Spleen (tissue), 11 donors: ENCODE measurements around the gene SCNN1A. TPM values are rescaled to one million over a fixed set of nuclear protein-coding genes. Genes with fewer than 3 reads are reported as not detected.

Experiments
- DNase-seq: peaks from one replicate; pipeline ENCODE4 v3.0.0-alpha.2; 2020
- H3K27ac ChIP-seq, 8 donors: fragments of 200-600 bp; sonication (generic) in 7 of 8; 1 replicate in 4 of 8; 2 replicates in 4 of 8; pipeline versions ENCODE4 v1.5.0 to v1.8.0; 2016 to 2021; ENCODE audit warnings: inconsistent platforms in 4 of 8, mild to moderate bottlenecking in 4 of 8, moderate library complexity in 1 of 8
- H3K27me3 ChIP-seq, 7 donors: fragments of 200-600 bp; sonication (generic) in 6 of 7; replicated peaks in 1 of 7; 1 replicate in 4 of 7; 2 replicates in 3 of 7; pipeline versions ENCODE4 v1.5.0 to v1.8.0; 2016 to 2021; ENCODE audit warnings: inconsistent platforms in 3 of 7, mild to moderate bottlenecking in 1 of 7
- H3K36me3 ChIP-seq, 6 donors: fragments of 200-600 bp; sonication (generic) in 5 of 6; 1 replicate in 4 of 6; 2 replicates in 2 of 6; pipeline versions ENCODE4 v1.5.0 to v1.8.0; 2016 to 2021; ENCODE audit warnings: inconsistent platforms in 2 of 6
- H3K4me1 ChIP-seq, 6 donors: fragments of 200-600 bp; sonication (generic) in 5 of 6; 1 replicate in 3 of 6; 2 replicates in 3 of 6; pipeline versions ENCODE4 v1.5.0 to v1.8.0; 2016 to 2021; ENCODE audit warnings: inconsistent platforms in 3 of 6
- H3K4me3 ChIP-seq, 8 donors: fragments of 200-600 bp; sonication (generic) in 7 of 8; 1 replicate in 4 of 8; 2 replicates in 4 of 8; pipeline versions ENCODE4 v1.5.0 to v1.8.0; 2016 to 2021; ENCODE audit warnings: inconsistent platforms in 4 of 8, mild to moderate bottlenecking in 4 of 8, moderate library complexity in 2 of 8
- H3K9me3 ChIP-seq, 8 donors: fragments of 200-600 bp; sonication (generic) in 7 of 8; 1 replicate in 4 of 8; 2 replicates in 4 of 8; pipeline versions ENCODE4 v1.5.0 to v1.8.0; 2016 to 2021; ENCODE audit warnings: inconsistent platforms in 4 of 8
- POLR2A ChIP-seq, 3 donors: fragments of 450-650 bp; IDR thresholded peaks; one replicate each; pipeline ENCODE4 v1.5.1; 2017; ENCODE audit warnings: antibody characterized with exemption in 3 of 3, mild to moderate bottlenecking in 1 of 3
- POLR2AphosphoS5 ChIP-seq, 3 donors: sonication (generic); formaldehyde crosslinking; IDR thresholded peaks; one replicate each; pipeline ENCODE4 v1.5.1; 2017; ENCODE audit warnings: antibody characterized with exemption in 3 of 3
- WGBS, 5 donors: extraction: QIAGEN DNeasy Blood & Tissue Kit in 3 of 5; methylation state at CpG; one replicate each; pipeline versions ENCODE4 v1.1.5 to v1.1.7; 2013 to 2018; 5-methylcytosine and 5-hydroxymethylcytosine counted together
- intact Hi-C: fragments of 100-400 bp; cut with DNase I; formaldehyde crosslinking; loops from one replicate; pipeline ENCODE4 v1.15.0; 2023; ENCODE audit warnings: low total_unique reads
- polyA plus RNA-seq, 3 donors: library from polyadenylated mRNA; stranded (reverse); fragments of 200-250 nt; gene quantifications; one replicate each; pipeline ENCODE4 v1.2.1, GENCODE V29; 2013
- total RNA-seq, 7 donors: library from RNA; depleted of rRNA in 3 of 7; stranded (reverse); fragments of >200 nt in 3 of 7; fragmentation: NEBNext Ultra II Directional in 4 of 7; extraction: Animal tissue kit (Norgen Biotek cat#: 25700) in 4 of 7; gene quantifications; one replicate each; pipeline versions ENCODE4 v1.1.0 to v1.2.1, GENCODE V29; 2016 to 2021
- TF ChIP-seq, protein P1 (sequence below), 11 experiments: fragments of 200-600 bp in 7 of 11; fragments of 450-650 bp in 4 of 11; sonication (generic) in 4 of 11; IDR thresholded peaks in 8 of 11; conservative IDR thresholded peaks in 3 of 11; 1 replicate in 7 of 11; 2 replicates in 4 of 11; pipeline versions ENCODE4 v1.4.0 to v1.8.0; 2016 to 2021; ENCODE audit warnings: antibody characterized with exemption in 11 of 11, inconsistent platforms in 4 of 11, mild to moderate bottlenecking in 1 of 11
- donor health status: healthy with polysubstance abuse.
- donor health status: DM: no; HTN: no; CAD: no; lungs with moderate emphysema.
- donor health status: DM: no; HTN: no; CAD: no.
- donor health status: Bipolar disorder and iron deficiency.
- donor health status: healthy.
- donor health status: DM: no; HTN: no; CAD: no.
- donor health status: DM: yes; HTN: yes; CAD: no.

SCNN1A gene
- total and polyA plus RNA-seq, 10 donors: 0.17 to 8.6 (median 1.4) TPM

DNA sequence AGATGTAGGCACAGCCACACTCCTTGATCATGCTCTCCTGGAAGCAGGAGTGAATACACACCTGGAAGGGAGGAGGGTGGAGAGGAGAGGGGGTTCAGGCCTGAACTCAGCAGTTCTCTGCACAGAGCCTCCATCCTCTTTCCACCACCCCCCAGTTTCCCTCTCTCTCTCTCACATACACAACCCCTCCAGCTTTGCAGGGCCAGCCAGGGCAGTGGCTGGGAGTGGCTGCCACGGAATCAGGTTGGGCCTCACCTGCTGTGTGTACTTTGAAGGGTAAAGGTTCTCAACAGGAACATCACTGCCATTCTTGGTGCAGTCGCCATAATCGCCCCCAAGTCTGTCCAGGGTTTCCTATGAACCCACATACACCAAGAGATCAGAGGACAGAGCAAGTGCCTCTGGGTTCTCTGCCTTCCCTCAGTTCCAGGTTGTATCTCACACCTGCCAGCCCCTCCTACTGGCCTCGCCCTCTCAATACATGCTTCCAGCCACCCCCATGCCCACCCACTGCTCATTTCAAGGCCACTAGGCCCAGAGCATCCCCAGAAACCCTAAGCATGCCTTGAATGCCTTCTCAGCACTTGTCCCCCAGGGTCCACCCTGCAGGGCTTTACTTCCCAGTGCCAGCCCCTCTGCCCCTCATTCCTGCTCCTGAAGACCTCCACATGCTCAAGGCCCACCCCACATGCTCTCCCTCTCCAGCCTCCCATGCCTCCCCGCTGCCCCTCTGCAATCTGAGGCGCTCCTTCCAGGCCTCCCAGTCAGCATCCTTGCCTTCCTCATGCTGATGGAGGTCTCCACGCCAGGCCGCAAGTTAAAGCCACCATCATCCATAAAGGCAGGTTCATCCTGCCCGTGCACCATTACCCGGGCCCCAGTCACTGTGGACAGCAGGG lies 20.6 kb downstream of the SCNN1A start:
- intact Hi-C loops: no loop called here
- WGBS, 5 donors: 87 to 97% (median 94%) methylated on average over 10 of the region's 10 CpGs
- TF ChIP-seq POLR2AphosphoS5 (IDR thresholded peaks at IDR 0.05) (no peak), POLR2A (IDR thresholded peaks at IDR 0.05) (no peak)
- TF ChIP-seq, protein P1, sequence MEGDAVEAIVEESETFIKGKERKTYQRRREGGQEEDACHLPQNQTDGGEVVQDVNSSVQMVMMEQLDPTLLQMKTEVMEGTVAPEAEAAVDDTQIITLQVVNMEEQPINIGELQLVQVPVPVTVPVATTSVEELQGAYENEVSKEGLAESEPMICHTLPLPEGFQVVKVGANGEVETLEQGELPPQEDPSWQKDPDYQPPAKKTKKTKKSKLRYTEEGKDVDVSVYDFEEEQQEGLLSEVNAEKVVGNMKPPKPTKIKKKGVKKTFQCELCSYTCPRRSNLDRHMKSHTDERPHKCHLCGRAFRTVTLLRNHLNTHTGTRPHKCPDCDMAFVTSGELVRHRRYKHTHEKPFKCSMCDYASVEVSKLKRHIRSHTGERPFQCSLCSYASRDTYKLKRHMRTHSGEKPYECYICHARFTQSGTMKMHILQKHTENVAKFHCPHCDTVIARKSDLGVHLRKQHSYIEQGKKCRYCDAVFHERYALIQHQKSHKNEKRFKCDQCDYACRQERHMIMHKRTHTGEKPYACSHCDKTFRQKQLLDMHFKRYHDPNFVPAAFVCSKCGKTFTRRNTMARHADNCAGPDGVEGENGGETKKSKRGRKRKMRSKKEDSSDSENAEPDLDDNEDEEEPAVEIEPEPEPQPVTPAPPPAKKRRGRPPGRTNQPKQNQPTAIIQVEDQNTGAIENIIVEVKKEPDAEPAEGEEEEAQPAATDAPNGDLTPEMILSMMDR (IDR thresholded peaks at IDR 0.05 in 8 of 11, conservative IDR thresholded peaks at IDR 0.05 in 3 of 11): no peak
- no peak overlapping the region for H3K4me3 ChIP-seq
- H3K36me3 ChIP-seq: no peaks in the 10 kb centered on the region
- DNase-seq: no peak
- peaks cover 7 to 82% (median 31%) of the 10 kb centered on the region in 6 donors for H3K4me1 ChIP-seq
- H3K27me3 ChIP-seq: peaks cover 0 to 27% (median 0%) of the 10 kb centered on the region in 7 donors
- H3K27ac ChIP-seq: peak overlapping the region in 1 of 8 donors; percentile 74
- no peaks in the 10 kb centered on the region for H3K9me3 ChIP-seq

DNA sequence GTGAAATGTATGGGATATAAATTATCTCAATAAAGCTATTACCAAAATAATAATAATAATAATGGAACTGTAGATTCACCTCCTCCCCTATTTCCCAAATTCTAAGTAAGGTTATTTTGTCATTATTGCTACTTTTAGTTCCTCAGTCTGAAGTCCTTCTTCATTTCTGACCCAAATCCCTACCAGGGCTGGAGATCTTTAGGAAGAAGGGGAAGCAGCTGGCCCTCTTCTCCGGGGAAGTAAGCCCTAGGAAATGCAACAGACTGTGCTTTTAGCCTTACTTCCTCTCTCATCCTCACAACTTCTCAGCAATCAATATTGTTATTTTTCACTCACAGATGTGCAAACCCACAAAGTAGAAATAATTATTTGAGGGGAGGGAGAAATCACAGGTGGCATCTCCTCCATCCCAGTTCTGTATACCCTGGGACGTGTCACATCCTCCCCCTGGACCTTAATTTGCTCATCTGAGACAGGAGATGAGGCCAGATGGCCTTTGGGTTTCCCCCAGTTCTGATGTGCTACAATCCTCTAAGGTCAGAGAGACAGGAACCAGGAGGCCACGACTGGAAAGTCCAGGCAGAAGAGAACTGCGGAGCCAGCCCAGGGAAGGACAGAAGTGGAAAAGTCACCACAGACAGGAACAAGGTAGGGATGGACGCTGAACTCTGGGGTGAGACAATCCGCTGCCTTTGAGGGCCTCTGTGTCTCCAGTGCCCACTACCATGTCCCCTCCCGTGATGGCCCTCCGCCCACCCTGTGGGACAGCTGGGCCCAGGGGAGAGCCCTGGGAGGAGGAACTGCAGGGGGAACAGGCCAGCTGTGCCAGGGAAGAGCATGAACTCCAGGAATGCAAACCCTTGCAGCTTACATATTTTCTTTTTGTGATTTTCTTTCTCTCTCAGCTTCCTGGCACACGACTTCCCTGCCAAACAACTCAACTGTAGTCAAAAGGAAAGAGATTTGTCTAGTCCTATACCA lies 22.9 kb downstream of the SCNN1A start:
- no peak for DNase-seq
- Histone ChIP-seq H3K4me1 (peaks cover 11 to 74% (median 39%) of the 10 kb centered on the region in 6 donors), H3K27me3 (peaks cover 0 to 31% (median 0%) of the 10 kb centered on the region in 7 donors), H3K9me3 (no peaks in the 10 kb centered on the region), H3K27ac (peak overlapping the region; percentile 37 to 77 (median 66)), H3K4me3 (no peak overlapping the region), H3K36me3 (no peaks in the 10 kb centered on the region)
- intact Hi-C loops: no loop called here
- TF ChIP-seq POLR2AphosphoS5 (IDR thresholded peaks at IDR 0.05) (peak in 1 of 3 donors; percentile 7), POLR2A (IDR thresholded peaks at IDR 0.05) (no peak)
- WGBS, 5 donors: 33 to 41% (median 37%) methylated on average over 9 of the region's 9 CpGs

DNA sequence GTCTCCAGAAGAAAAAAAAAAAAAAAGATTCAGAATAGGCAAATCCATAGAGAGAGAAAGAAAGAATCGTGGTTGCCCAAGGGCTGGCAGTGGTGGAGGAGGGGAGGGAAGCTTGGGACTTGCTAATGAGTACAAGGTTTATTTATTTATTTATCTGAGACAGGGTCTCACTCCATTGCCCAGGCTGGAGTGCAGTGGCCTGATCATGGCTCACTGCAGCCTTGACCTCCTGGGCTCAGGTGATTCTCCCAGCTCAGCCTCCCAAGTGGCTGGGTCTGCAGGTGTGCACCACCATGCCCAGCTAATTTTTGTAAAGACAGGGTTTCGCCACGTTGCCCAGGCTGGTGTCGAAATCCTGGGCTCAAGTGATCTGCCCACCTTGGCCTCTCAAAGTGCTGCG lies 23.7 kb downstream of the SCNN1A start:
- DNase-seq: no peak
- Histone ChIP-seq H3K36me3 (no peaks in the 10 kb centered on the region), H3K27me3 (peaks cover 0 to 36% (median 0%) of the 10 kb centered on the region in 7 donors), H3K4me3 (no peak overlapping the region), H3K4me1 (peaks cover 12 to 80% (median 46%) of the 10 kb centered on the region in 6 donors), H3K27ac (peak overlapping the region in 5 of 8 donors; percentile 65 to 77 (median 70)), H3K9me3 (no peaks in the 10 kb centered on the region)
- TF ChIP-seq POLR2A (IDR thresholded peaks at IDR 0.05): no peak
- TF ChIP-seq POLR2AphosphoS5 (IDR thresholded peaks at IDR 0.05): no peak
- TF ChIP-seq, protein P1 (IDR thresholded peaks at IDR 0.05 in 8 of 11, conservative IDR thresholded peaks at IDR 0.05 in 3 of 11): no peak
- 56 to 82% (median 72%) methylated on average over 5 of the region's 5 CpGs for WGBS, 5 donors
- intact Hi-C loops: no loop called here
